Globus pallidus (tissue), 1 donor: Measurements from ENCODE around the gene LMBR1L.

Source experiments
- DNase-seq: peaks from one replicate; pipeline ENCODE4 v3.0.0-alpha.2; 2015; ENCODE audit warnings: low spot score

Gene LMBR1L

GRCh38 chr12:49121047-49121696 lies 10.5 kb upstream of the LMBR1L start:
- DNase-seq, result peak; percentile 76

DNA sequence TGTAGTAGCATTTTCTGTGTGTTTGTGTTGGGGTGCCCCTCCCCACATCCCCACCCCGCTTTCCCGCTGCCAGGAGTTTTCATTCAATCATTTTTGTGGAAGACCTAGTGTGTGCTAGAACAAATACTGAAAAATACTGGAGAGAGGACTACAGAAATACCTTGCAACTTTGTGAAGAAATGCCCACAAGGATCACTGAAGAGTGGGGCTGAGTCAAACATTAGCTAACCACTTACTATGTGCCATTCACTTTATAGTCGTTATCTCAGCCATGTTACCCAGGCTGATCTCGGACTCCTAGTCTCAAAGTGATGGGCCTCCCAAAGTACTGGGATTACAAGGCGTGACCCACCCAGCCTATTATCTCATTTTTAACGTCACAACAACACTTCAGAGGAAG lies 559 bp upstream of the LMBR1L start:
- DNase-seq, result no peak

GRCh38 chr12:49109641-49110463 lies 795 bp downstream of the LMBR1L start:
- DNase-seq, result no peak

DNA sequence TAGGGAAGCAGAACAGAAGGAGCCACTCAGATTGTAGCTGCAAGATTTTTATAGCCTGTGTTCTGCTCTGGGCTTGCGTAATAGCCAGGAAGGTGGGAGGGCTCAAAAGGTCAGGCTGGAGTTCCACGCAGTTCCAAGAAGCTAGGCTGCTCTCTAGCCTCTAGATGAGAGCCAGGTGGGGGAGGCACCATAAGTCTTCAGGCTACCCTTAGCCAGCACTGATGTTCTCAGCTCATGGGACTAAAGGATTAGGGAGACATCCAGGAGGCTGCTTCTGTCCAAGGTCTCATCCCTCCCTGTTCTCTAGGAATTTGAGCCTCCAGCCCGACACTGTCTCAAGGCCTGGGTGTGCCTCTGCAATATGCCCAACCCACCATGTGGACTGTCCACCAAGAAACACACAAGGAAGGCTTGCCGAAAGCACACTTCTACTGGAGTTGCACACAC lies 1.7 kb downstream of the LMBR1L start:
- no peak for DNase-seq

- no peak for DNase-seq
Observed at GRCh38 chr12:49105504-49106084, 5.1 kb downstream of the LMBR1L start.

GRCh38 chr12:49104822-49105221 lies 5.8 kb downstream of the LMBR1L start:
- no peak for DNase-seq

GRCh38 chr12:49100380-49100779 lies 10.3 kb downstream of the LMBR1L start:
- DNase-seq, result no peak

GRCh38 chr12:49098703-49099102 lies 11.9 kb downstream of the LMBR1L start:
- DNase-seq, result no peak

GRCh38 chr12:49098035-49098451 lies 12.6 kb downstream of the LMBR1L start:
- DNase-seq, result no peak

- no peak for DNase-seq
Observed at GRCh38 chr12:49097381-49097780, 13.3 kb downstream of the LMBR1L start.

- no peak for DNase-seq
Observed at GRCh38 chr12:49094975-49095365, 15.7 kb downstream of the LMBR1L start.

GRCh38 chr12:49094160-49094974 lies 16.3 kb downstream of the LMBR1L start, which contains the start of gene DHH:
Gene DHH, minus strand, starts transcription at chr12:49094801. Its CDS starts 289 bp downstream, at chr12:49094512.
- no peak for DNase-seq

DNA sequence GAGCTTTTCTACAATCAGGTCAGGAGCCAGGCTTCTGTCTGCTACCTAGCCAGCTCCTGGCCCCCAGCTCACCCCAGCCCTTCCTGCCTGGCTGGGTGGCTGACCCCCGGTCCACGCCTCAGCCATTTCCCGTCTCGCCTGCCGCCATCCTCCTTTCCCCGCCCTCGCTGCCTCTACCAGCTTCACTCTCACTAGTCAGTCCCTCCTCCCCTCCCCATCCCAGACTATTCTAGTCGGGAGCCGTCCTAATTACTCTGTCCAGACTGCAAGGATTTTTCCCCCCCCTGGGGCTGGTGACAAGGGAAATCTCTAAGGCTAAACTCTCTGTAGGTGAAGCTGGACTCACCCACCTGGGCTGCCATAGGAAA lies 16.9 kb downstream of the LMBR1L start:
- no peak for DNase-seq

- no peak for DNase-seq
Observed at GRCh38 chr12:49092816-49093406, 17.7 kb downstream of the LMBR1L start.

GRCh38 chr12:49092086-49092815 lies 18.4 kb downstream of the LMBR1L start:
- peak; percentile 59 for DNase-seq

DNA sequence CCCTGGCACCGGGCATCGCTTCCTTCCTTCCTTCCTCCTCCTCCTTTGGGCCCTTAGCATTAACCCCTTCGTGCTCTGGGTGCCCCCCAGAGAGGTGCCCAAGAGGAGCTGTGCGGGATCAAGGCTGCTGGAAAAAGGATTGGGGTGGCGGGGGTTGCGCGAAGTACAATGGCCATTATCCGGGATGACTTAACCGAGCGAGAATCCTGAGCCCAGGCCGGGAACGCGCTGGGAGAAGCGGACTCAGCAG lies 18.9 kb downstream of the LMBR1L start:
- DNase-seq, result no peak

DNA sequence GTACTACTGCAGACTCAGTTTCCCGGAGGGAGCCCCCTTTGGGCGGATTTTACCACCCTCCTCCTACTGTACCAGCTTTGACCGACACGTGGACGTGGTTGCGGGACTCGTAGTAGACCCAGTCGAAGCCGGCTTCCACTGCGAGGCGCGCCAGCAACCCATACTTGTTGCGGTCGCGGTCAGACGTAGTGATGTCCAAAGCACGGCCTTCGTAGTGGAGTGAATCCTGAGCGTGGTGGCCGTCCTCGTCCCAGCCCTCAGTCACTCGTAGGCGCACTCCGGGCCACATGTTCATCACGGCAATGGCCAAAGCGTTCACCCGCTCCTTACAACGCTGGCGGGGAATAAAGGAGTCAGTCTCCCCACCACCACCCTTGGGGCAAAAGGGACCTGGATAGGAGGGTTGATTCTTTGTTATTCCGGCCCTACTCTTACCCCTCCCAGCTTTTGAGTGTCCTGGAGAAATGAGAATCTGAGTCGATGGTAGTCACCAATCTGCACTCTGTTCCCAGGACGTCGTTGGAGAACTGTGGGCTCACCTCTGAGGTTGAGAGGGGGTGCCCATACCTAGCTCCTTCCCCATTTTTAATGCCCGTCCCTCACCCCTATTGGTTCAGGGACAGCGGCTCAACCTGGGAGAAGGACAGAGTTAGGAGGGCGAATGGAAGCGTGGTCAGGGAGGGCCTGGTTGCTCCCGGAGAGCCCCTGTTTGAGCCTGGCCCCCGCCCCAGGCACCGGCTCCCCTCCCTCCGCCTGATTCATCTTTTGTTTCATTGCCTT lies 19.4 kb downstream of the LMBR1L start:
- DNase-seq, result no peak

GRCh38 chr12:49089821-49090773 lies 20.6 kb downstream of the LMBR1L start:
- no peak for DNase-seq

- no peak for DNase-seq
Observed at GRCh38 chr12:49088932-49089330, 21.7 kb downstream of the LMBR1L start.
